Measurements from ENCODE around the gene NTNG1.

GRCh38 chr1:107523736-107524135, 382.9 kb downstream of the NTNG1 start:
- no peak for TF ChIP-seq CTCF (IDR thresholded peaks at IDR 0.05)
- TF ChIP-seq POLR2A (IDR thresholded peaks at IDR 0.05) = no peak
